ENCODE results near the gene ALG10B. TPM values are rescaled to one million over a fixed set of nuclear protein-coding genes. Genes with fewer than 3 reads are reported as not detected.
A peak's percentile ranks its signal among the peaks of the same experiment; 100 is the strongest.

Gene ALG10B
- total and polyA plus RNA-seq, 2 of the 8 experiments (the other 6 are each of a cell fraction or from before 2014, with no cell fraction given), result 3.2 to 5.4 TPM

DNA sequence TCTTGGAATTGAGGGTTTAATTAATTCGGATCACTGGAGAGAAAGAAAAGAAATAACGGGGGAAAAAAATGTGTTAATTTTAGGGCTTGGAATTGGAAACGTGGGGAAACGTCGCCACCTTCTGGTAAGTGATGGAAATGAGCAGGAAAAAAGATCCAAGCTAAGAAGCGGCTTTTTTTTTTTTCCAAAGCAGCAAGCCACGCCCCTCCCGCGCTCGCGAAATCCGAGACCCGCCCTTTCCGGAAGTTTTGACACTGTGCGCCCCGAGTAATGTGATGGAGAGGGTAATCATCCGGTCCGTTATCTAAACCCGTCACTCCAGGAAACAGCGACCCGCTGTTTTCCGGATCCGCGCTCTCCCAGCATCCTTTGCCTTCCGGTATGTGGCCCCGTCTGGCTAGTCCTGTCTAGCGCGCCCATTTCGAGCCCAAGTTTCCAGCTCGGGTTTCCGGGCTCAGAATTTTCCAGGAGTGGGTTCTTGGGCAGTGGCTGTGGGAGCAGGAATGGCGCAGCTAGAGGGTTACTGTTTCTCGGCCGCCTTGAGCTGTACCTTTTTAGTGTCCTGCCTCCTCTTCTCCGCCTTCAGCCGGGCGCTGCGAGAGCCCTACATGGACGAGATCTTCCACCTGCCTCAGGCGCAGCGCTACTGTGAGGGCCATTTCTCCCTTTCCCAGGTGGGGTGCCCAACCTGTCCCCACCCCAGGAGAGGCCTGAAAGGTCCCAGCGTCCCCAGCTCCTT, at the start of gene ALG10B (continued):
- TF ChIP-seq, protein P1, sequence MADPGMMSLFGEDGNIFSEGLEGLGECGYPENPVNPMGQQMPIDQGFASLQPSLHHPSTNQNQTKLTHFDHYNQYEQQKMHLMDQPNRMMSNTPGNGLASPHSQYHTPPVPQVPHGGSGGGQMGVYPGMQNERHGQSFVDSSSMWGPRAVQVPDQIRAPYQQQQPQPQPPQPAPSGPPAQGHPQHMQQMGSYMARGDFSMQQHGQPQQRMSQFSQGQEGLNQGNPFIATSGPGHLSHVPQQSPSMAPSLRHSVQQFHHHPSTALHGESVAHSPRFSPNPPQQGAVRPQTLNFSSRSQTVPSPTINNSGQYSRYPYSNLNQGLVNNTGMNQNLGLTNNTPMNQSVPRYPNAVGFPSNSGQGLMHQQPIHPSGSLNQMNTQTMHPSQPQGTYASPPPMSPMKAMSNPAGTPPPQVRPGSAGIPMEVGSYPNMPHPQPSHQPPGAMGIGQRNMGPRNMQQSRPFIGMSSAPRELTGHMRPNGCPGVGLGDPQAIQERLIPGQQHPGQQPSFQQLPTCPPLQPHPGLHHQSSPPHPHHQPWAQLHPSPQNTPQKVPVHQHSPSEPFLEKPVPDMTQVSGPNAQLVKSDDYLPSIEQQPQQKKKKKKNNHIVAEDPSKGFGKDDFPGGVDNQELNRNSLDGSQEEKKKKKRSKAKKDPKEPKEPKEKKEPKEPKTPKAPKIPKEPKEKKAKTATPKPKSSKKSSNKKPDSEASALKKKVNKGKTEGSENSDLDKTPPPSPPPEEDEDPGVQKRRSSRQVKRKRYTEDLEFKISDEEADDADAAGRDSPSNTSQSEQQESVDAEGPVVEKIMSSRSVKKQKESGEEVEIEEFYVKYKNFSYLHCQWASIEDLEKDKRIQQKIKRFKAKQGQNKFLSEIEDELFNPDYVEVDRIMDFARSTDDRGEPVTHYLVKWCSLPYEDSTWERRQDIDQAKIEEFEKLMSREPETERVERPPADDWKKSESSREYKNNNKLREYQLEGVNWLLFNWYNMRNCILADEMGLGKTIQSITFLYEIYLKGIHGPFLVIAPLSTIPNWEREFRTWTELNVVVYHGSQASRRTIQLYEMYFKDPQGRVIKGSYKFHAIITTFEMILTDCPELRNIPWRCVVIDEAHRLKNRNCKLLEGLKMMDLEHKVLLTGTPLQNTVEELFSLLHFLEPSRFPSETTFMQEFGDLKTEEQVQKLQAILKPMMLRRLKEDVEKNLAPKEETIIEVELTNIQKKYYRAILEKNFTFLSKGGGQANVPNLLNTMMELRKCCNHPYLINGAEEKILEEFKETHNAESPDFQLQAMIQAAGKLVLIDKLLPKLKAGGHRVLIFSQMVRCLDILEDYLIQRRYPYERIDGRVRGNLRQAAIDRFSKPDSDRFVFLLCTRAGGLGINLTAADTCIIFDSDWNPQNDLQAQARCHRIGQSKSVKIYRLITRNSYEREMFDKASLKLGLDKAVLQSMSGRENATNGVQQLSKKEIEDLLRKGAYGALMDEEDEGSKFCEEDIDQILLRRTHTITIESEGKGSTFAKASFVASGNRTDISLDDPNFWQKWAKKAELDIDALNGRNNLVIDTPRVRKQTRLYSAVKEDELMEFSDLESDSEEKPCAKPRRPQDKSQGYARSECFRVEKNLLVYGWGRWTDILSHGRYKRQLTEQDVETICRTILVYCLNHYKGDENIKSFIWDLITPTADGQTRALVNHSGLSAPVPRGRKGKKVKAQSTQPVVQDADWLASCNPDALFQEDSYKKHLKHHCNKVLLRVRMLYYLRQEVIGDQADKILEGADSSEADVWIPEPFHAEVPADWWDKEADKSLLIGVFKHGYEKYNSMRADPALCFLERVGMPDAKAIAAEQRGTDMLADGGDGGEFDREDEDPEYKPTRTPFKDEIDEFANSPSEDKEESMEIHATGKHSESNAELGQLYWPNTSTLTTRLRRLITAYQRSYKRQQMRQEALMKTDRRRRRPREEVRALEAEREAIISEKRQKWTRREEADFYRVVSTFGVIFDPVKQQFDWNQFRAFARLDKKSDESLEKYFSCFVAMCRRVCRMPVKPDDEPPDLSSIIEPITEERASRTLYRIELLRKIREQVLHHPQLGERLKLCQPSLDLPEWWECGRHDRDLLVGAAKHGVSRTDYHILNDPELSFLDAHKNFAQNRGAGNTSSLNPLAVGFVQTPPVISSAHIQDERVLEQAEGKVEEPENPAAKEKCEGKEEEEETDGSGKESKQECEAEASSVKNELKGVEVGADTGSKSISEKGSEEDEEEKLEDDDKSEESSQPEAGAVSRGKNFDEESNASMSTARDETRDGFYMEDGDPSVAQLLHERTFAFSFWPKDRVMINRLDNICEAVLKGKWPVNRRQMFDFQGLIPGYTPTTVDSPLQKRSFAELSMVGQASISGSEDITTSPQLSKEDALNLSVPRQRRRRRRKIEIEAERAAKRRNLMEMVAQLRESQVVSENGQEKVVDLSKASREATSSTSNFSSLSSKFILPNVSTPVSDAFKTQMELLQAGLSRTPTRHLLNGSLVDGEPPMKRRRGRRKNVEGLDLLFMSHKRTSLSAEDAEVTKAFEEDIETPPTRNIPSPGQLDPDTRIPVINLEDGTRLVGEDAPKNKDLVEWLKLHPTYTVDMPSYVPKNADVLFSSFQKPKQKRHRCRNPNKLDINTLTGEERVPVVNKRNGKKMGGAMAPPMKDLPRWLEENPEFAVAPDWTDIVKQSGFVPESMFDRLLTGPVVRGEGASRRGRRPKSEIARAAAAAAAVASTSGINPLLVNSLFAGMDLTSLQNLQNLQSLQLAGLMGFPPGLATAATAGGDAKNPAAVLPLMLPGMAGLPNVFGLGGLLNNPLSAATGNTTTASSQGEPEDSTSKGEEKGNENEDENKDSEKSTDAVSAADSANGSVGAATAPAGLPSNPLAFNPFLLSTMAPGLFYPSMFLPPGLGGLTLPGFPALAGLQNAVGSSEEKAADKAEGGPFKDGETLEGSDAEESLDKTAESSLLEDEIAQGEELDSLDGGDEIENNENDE (IDR thresholded peaks at IDR 0.05; ENCODE audit: insufficient replicate concordance, low read length), result no peak
- TF ChIP-seq TEAD4 (IDR thresholded peaks at IDR 0.05; ENCODE audit: low read depth, low read length) (0 out of 2 replicates have a peak, but pooled peaks have one; percentile 36), SIRT6 (IDR thresholded peaks at IDR 0.05; ENCODE audit: low read length) (no peak), TBP (IDR thresholded peaks at IDR 0.05; ENCODE audit: low read depth, low read length) (peak; percentile 69), HDAC6 (IDR thresholded peaks at IDR 0.05; ENCODE audit: low read depth, low read length) (no peak), SP4 (IDR thresholded peaks at IDR 0.05; ENCODE audit: low read length) (no peak), SUZ12 (IDR thresholded peaks at IDR 0.05; ENCODE audit: low read length) (no peak), SIN3A (conservative IDR thresholded peaks at IDR 0.05 in 1 of 2, IDR thresholded peaks at IDR 0.05 in 1 of 2; ENCODE audit: low read depth in 1 of 2, low read length in 2 of 2) (no peak), SP2 (IDR thresholded peaks at IDR 0.05; ENCODE audit: low read length) (no peak)
- TF ChIP-seq, protein P2, sequence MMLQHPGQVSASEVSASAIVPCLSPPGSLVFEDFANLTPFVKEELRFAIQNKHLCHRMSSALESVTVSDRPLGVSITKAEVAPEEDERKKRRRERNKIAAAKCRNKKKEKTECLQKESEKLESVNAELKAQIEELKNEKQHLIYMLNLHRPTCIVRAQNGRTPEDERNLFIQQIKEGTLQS (IDR thresholded peaks at IDR 0.05; ENCODE audit: insufficient read depth, low read depth, low read length), result no peak
